Nephron (organoid): ENCODE measurements around the gene EDA.

ENCODE experiments used
- H3K27ac Mint-ChIP-seq, 3 experiments: 2 replicates each; pipeline ENCODE4 v1.8.0; 2020; ENCODE audit warnings: mixed read lengths in 3 of 3, mild to moderate bottlenecking in 2 of 3, moderate library complexity in 1 of 3
- H3K27me3 Mint-ChIP-seq: 2 replicates; pipeline ENCODE4 v1.8.0; 2021; ENCODE audit warnings: low read depth, mild to moderate bottlenecking, moderate library complexity, mixed read lengths
- H3K36me3 Mint-ChIP-seq: 2 replicates; pipeline ENCODE4 v1.8.0; 2020; ENCODE audit warnings: low read depth, mixed read lengths
- H3K4me1 Mint-ChIP-seq: 2 replicates; pipeline ENCODE4 v1.8.0; 2020; ENCODE audit warnings: mixed read lengths
- H3K4me3 Mint-ChIP-seq, 3 experiments: 2 replicates each; pipeline ENCODE4 v1.8.0; 2020; ENCODE audit warnings: mild to moderate bottlenecking in 3 of 3, mixed read lengths in 3 of 3, moderate library complexity in 2 of 3
- H3K9me3 Mint-ChIP-seq: 2 replicates; pipeline ENCODE4 v1.8.0; 2020; ENCODE audit warnings: mixed read lengths
- CTCF ChIP-seq, 3 experiments: fragments of 200-600 bp; sonication (generic); IDR thresholded peaks; one replicate each; pipeline ENCODE4 v1.5.0; 2021; ENCODE audit warnings: antibody characterized with exemption in 3 of 3; ENCODE audit not compliant: unreplicated experiment in 3 of 3

The EDA gene

DNA sequence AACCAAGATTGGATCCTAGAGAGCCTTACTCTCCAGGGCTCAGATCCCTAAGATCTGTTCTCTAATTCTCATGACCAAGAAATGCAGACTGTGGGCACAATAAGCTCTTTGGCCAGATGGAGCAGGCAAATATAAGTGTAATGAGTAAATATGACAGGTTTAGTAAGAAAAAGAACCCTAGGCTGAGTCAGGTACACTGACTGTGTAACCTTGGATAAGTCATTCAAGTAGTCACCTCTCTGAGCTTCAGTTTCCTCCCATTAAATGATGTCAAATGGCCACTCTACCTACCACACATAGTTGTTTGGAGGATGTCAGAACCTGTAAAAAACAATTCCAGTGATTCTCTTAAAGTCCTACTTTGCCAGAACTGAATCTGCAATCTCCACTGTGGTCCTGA lies 8.3 kb upstream of the EDA start:
- Mint-ChIP-seq H3K27ac (no peak overlapping the region), H3K36me3 (no peaks in the 10 kb centered on the region), H3K9me3 (no peaks in the 10 kb centered on the region), H3K27me3 (no peaks in the 10 kb centered on the region), H3K4me3 (no peak overlapping the region), H3K4me1 (peaks cover 28% of the 10 kb centered on the region)
- TF ChIP-seq CTCF (IDR thresholded peaks at IDR 0.05; ENCODE audit: unreplicated experiment in 3 of 3): no peak

DNA sequence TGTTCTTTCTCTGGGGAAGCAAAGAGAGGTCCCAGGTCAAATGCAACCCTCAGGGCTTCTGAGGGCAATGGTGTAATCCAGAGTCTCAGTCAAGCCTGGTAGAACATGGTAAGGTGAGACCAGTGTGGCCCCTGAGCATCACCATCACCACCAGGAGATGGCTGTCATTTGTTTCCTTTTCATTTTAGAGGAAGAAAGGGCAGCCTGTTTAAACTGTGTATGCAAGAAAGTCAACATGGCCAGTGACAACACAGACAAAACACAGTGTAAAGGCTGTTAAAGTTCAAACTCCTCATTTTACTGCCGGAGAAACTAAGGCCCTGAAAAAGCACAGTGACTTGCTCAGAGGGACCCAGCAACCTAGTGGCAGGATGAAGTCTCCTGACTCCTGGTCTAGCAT lies 2.0 kb upstream of the EDA start:
- Mint-ChIP-seq H3K27me3 (no peaks in the 10 kb centered on the region), H3K36me3 (no peaks in the 10 kb centered on the region), H3K9me3 (peaks cover 3% of the 10 kb centered on the region), H3K4me3 (no peak overlapping the region), H3K4me1 (peaks cover 22% of the 10 kb centered on the region), H3K27ac (no peak overlapping the region)
- TF ChIP-seq CTCF (IDR thresholded peaks at IDR 0.05; ENCODE audit: unreplicated experiment in 3 of 3): no peak

DNA sequence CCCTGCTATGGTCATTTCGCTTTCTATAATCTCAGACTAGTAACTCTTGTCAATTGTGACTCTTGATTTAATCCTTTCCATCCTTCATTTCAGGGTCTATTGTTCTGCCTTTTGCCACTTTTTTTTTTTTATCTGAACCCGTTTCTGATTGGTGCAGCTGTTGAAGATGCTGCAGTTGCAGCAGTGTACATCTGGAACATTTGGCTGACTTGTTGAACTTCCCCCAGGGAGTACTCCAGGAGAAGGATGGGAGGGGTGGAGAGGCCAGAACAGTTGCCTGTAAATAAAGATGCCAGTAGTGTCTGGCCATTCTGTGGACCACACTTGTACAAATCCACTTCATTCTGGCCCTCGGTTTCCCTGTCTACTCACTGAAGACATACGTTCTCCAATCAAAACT lies 1.0 kb upstream of the EDA start:
- no peaks in the 10 kb centered on the region for H3K36me3 Mint-ChIP-seq

DNA sequence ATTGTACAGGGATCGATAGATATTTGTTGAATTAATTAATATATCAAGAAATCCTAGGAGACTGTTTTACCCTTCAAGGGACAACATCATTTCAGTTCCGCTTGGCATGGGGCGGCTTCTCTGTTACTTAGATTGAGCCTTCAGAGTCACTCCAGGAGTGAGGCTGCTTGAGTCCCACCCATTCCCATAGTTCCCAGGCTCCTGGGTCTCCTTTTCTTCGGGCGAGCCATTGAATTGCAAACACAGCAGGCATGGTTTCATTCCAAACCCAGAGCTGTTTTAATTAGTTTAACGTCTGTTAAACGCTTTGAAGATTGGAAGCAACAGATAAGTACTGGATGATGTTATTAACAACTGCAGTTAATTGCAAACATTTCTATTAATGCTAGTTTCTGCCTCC lies 571 bp upstream of the EDA start:
- Mint-ChIP-seq H3K4me3 (peak overlapping the region; percentile 82 to 86 (median 86)), H3K27me3 (no peaks in the 10 kb centered on the region)
- TF ChIP-seq CTCF (IDR thresholded peaks at IDR 0.05; ENCODE audit: unreplicated experiment in 3 of 3): no peak

More for the DNA sequence above, 1.0 kb upstream of the EDA start:
- peaks cover 24% of the 10 kb centered on the region for H3K4me1 Mint-ChIP-seq
- H3K4me3 Mint-ChIP-seq: peak overlapping the region; percentile 82 to 86 (median 86)
- H3K27ac Mint-ChIP-seq: peak overlapping the region; percentile 44 to 62 (median 54)
- no peaks in the 10 kb centered on the region for H3K27me3 Mint-ChIP-seq
- peaks cover 3% of the 10 kb centered on the region for H3K9me3 Mint-ChIP-seq
- no peak for TF ChIP-seq CTCF (IDR thresholded peaks at IDR 0.05; ENCODE audit: unreplicated experiment in 3 of 3)

GRCh38 chrX:69616457-69617203 lies 717 bp downstream of the EDA start:
- Mint-ChIP-seq H3K27me3 (no peaks in the 10 kb centered on the region), H3K27ac (peak overlapping the region in 1 of 3 experiments; percentile 72), H3K4me1 (peaks cover 24% of the 10 kb centered on the region), H3K36me3 (no peaks in the 10 kb centered on the region), H3K4me3 (peak overlapping the region; percentile 86 to 95 (median 93)), H3K9me3 (peaks cover 3% of the 10 kb centered on the region)
- no peak for TF ChIP-seq CTCF (IDR thresholded peaks at IDR 0.05; ENCODE audit: unreplicated experiment in 3 of 3)

More for the DNA sequence above, 571 bp upstream of the EDA start:
- no peaks in the 10 kb centered on the region for H3K36me3 Mint-ChIP-seq
- H3K27ac Mint-ChIP-seq: peak overlapping the region; percentile 44 to 62 (median 54)
- H3K4me1 Mint-ChIP-seq: peaks cover 24% of the 10 kb centered on the region
- peaks cover 3% of the 10 kb centered on the region for H3K9me3 Mint-ChIP-seq

DNA sequence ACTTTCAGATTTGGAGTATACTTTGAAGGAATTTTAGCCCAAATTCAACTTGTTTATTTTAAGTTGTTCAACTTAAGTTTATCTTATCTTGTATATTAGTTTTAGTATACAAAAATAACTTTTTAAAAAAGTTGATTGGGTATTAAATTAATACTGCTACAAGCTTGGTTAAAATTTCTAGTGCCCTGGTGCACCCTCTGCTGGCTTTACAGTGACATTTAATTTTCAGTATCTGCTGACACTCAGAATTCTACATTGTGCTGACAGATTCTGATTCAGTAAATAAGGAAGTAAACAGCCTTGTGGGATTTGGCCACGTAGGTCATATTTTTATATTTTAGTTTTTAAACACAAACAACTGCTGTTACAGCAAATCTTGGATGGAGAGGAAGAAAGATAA lies 2.9 kb downstream of the EDA start:
- peaks cover 3% of the 10 kb centered on the region for H3K9me3 Mint-ChIP-seq
- peaks cover 19% of the 10 kb centered on the region for H3K4me1 Mint-ChIP-seq
- H3K4me3 Mint-ChIP-seq: peak overlapping the region in 1 of 3 experiments; percentile 95
- peak; percentile 44 to 60 (median 53) for TF ChIP-seq CTCF (IDR thresholded peaks at IDR 0.05; ENCODE audit: unreplicated experiment in 3 of 3)
- H3K27me3 Mint-ChIP-seq: no peaks in the 10 kb centered on the region
- H3K27ac Mint-ChIP-seq: no peak overlapping the region
- no peaks in the 10 kb centered on the region for H3K36me3 Mint-ChIP-seq
